Thoracic aorta (tissue), 2 donors: Measurements from ENCODE around the gene PLEKHA5. TPM values are rescaled to one million over a fixed set of nuclear protein-coding genes. Genes with fewer than 3 reads are reported as not detected.

Source experiments
- ATAC-seq: fragments of 150-250 bp; one replicate; pipeline ENCODE4 v1.8.0; 2017; ENCODE audit warnings: low read depth; ENCODE audit not compliant: insufficient number of reproducible peaks, low FRiP score
- DNase-seq: peaks from one replicate; pipeline ENCODE4 v3.0.0-alpha.2; 2020; ENCODE audit warnings: low spot score
- H3K27ac ChIP-seq, 2 donors: fragments of 200-600 bp; sonication (generic); 1 replicate in 1 of 2; 2 replicates in 1 of 2; pipeline ENCODE4 v1.5.1; 2016; ENCODE audit warnings: mild to moderate bottlenecking in 2 of 2, moderate library complexity in 2 of 2
- H3K27me3 ChIP-seq: fragments of 200-600 bp; sonication (generic); replicated peaks from 2 replicates; pipeline ENCODE4 v1.6.0; 2016; ENCODE audit warnings: mild to moderate bottlenecking; ENCODE audit not compliant: insufficient read depth
- H3K36me3 ChIP-seq: fragments of 200-600 bp; sonication (generic); one replicate; pipeline ENCODE4 v1.5.1; 2016
- H3K4me1 ChIP-seq, 2 donors: fragments of 200-600 bp; sonication (generic); 1 replicate in 1 of 2; 2 replicates in 1 of 2; pipeline versions ENCODE4 v1.5.1 to v1.6.0; 2016; ENCODE audit warnings: low read depth in 2 of 2, mild to moderate bottlenecking in 1 of 2; ENCODE audit not compliant: control insufficient read depth in 1 of 2
- H3K4me3 ChIP-seq: fragments of 200-600 bp; sonication (generic); 2 replicates; pipeline ENCODE4 v1.5.1; 2016; ENCODE audit warnings: mild to moderate bottlenecking
- H3K9me3 ChIP-seq: fragments of 200-600 bp; sonication (generic); 2 replicates; pipeline ENCODE4 v1.5.1; 2016
- total RNA-seq, 2 donors: library from RNA; depleted of rRNA; stranded (reverse); fragments of >200 nt; gene quantifications; one replicate each; pipeline versions ENCODE4 v1.1.0 to v1.2.3, GENCODE V29; 2016
- TF ChIP-seq, protein P1 (sequence below): fragments of 200-600 bp; sonication (generic); IDR thresholded peaks from one replicate; pipeline ENCODE4 v1.5.1; 2019; ENCODE audit warnings: antibody characterized with exemption

Gene PLEKHA5
- total RNA-seq, 2 donors from 2014 or later: 18.4 to 27.7 TPM

DNA sequence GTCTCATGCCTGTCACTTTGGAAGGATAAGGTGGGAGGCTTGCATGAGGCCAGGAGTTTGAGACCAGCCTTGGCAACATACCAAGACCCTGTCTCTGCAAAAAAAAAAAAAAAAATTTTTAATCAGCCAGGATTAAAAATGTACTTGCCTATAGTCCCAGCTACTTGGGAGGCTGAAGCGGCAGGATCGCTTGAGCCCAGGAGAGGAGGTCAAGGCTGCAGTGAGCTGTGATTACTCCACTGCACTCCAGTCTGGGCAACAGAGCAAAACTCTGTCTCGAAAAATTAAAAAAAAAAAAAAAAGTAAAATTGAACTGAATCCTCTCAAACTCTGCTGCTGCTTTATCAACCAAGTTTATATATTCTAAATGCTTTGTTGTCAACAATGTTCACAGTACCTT, 181.6 kb downstream of the PLEKHA5 start:
- Histone ChIP-seq H3K27ac (no peak overlapping the region), H3K27me3 (no peaks in the 10 kb centered on the region), H3K36me3 (peaks cover 3% of the 10 kb centered on the region), H3K4me3 (no peak overlapping the region), H3K9me3 (no peaks in the 10 kb centered on the region), H3K4me1 (no peaks in the 10 kb centered on the region)
- TF ChIP-seq, protein P1, sequence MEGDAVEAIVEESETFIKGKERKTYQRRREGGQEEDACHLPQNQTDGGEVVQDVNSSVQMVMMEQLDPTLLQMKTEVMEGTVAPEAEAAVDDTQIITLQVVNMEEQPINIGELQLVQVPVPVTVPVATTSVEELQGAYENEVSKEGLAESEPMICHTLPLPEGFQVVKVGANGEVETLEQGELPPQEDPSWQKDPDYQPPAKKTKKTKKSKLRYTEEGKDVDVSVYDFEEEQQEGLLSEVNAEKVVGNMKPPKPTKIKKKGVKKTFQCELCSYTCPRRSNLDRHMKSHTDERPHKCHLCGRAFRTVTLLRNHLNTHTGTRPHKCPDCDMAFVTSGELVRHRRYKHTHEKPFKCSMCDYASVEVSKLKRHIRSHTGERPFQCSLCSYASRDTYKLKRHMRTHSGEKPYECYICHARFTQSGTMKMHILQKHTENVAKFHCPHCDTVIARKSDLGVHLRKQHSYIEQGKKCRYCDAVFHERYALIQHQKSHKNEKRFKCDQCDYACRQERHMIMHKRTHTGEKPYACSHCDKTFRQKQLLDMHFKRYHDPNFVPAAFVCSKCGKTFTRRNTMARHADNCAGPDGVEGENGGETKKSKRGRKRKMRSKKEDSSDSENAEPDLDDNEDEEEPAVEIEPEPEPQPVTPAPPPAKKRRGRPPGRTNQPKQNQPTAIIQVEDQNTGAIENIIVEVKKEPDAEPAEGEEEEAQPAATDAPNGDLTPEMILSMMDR: no peak
- ATAC-seq (no peak), DNase-seq (no peak)

DNA sequence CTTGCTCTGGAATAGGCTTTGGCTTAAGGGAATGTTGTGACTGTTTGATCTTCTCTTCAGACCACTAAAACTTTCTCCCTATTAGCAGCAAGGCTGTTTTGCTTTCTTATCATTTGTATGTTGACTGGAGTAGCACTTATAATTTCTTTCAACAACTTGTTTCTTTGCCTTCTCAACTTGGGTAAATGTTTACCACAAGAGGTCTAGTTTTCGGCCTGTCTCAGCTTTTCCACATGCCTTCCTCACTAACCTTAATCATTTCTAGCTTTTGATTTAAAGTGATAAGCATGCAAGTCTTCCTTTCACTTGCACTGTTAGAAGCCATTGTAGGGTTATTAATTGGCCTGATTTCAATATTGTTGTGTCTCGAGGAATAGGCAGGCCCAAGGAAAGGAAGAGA, 183.1 kb downstream of the PLEKHA5 start:
- H3K27me3 ChIP-seq: no peaks in the 10 kb centered on the region
- no peaks in the 10 kb centered on the region for H3K4me1 ChIP-seq
- DNase-seq (no peak), ATAC-seq (no peak)
- no peaks in the 10 kb centered on the region for H3K9me3 ChIP-seq
- H3K27ac ChIP-seq: no peak overlapping the region
- no peaks in the 10 kb centered on the region for H3K36me3 ChIP-seq
- TF ChIP-seq, protein P1: no peak
- H3K4me3 ChIP-seq: no peak overlapping the region

DNA sequence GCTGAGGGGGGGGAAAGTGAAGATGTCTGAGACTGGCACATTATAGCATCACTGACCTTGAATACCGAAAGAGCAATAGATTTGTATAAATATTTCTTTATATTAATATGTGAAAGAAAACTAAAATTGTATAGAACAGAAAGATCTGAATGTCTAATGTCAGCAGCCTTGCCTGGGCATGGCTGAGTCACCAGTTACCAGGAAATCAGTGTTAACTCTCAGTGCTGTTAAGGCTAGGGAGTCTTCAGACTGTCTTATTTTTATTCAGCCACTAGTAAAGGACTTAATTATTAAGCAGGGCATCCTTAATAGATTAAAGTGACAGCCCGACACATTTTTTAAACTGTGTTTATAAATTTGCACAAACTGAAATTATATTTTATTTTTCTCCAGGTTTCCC, 186.9 kb downstream of the PLEKHA5 start:
- TF ChIP-seq, protein P1: no peak
- Histone ChIP-seq H3K27ac (no peak overlapping the region), H3K4me3 (no peak overlapping the region), H3K36me3 (no peaks in the 10 kb centered on the region), H3K9me3 (no peaks in the 10 kb centered on the region), H3K4me1 (no peaks in the 10 kb centered on the region), H3K27me3 (no peaks in the 10 kb centered on the region)
- no peak for DNase-seq
- no peak for ATAC-seq

DNA sequence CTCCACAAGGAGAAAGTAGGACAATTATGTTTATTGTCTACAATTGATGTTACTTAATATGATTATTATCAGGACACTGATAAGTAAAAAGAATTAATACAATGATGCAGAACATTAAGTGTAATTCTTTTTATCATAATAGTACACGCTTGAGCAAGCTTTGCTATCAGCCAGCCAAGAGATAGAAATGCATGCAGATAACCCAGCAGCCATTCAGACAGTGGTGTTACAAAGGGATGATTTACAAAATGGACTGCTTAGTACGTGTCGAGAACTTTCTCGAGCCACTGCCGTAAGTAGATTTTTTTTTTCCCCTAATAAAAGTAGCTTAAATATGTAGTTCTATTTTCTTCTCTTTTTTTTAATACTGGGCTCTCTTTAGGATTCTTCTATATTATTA, 192.8 kb downstream of the PLEKHA5 start:
- Histone ChIP-seq H3K9me3 (no peaks in the 10 kb centered on the region), H3K36me3 (peaks cover 5% of the 10 kb centered on the region)
- ATAC-seq: no peak

DNA sequence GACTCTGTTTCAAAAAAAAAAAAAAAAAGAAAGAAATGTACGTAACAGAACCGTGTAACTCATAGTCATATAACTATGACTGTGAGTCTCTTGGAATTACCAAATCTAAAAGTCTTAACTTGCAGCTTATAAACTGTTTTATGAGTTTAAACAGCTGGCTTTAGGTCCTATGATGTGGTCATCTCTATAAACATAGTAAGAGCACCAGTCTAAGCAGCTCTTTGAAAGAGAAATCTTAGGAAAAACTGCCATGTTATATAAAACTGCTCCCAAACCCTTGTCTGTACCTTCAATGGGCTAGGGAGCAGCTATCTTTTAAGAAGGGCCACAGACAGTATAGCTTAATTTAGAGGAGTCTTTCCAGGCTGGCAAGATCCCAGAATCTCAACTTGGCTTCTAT, 194.3 kb downstream of the PLEKHA5 start:
- no peak for DNase-seq
- TF ChIP-seq, protein P1: no peak
- peaks cover 5% of the 10 kb centered on the region for H3K36me3 ChIP-seq
- no peak overlapping the region for H3K4me3 ChIP-seq
- H3K27me3 ChIP-seq: no peaks in the 10 kb centered on the region
- no peak overlapping the region for H3K27ac ChIP-seq
- ATAC-seq: no peak
- H3K9me3 ChIP-seq: no peaks in the 10 kb centered on the region
- no peaks in the 10 kb centered on the region for H3K4me1 ChIP-seq

More for the DNA sequence above, 192.8 kb downstream of the PLEKHA5 start:
- Histone ChIP-seq H3K4me1 (no peaks in the 10 kb centered on the region), H3K4me3 (no peak overlapping the region), H3K27ac (no peak overlapping the region), H3K27me3 (no peaks in the 10 kb centered on the region)
- TF ChIP-seq, protein P1: no peak
- DNase-seq: no peak
